Measurements from ENCODE around the gene ZMIZ1.

DNA sequence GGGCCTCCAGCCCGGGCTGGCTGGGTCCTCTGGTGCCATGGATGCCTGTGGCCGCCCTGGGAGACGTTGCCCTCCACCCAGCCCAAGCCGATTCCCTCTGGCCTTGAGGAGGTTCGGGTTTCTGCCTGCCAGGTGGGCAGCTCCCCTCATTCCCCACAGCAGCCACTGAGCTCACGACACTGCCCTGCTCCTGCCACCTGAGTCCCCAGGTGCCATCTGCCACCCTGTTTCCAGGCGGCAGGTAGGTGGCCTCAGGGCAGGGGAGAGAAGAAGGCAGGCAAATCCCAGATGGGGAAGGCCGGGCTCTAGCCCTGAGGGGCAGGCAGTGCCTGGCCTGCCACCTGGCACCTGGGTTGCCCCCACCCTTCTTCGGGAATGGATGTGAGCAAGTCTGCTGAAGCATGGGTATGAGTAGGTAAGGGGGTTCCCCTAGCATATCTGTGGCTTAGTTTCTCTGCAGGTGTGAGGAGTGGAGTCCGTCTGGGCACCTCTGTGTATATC, 186.3 kb downstream of the ZMIZ1 start:
- TF ChIP-seq, protein P1, sequence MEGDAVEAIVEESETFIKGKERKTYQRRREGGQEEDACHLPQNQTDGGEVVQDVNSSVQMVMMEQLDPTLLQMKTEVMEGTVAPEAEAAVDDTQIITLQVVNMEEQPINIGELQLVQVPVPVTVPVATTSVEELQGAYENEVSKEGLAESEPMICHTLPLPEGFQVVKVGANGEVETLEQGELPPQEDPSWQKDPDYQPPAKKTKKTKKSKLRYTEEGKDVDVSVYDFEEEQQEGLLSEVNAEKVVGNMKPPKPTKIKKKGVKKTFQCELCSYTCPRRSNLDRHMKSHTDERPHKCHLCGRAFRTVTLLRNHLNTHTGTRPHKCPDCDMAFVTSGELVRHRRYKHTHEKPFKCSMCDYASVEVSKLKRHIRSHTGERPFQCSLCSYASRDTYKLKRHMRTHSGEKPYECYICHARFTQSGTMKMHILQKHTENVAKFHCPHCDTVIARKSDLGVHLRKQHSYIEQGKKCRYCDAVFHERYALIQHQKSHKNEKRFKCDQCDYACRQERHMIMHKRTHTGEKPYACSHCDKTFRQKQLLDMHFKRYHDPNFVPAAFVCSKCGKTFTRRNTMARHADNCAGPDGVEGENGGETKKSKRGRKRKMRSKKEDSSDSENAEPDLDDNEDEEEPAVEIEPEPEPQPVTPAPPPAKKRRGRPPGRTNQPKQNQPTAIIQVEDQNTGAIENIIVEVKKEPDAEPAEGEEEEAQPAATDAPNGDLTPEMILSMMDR (conservative IDR thresholded peaks at IDR 0.05; ENCODE audit: low read length) = no peak
- TF ChIP-seq EZH2phosphoT487 (IDR thresholded peaks at IDR 0.05; ENCODE audit: borderline replicate concordance) = no peak

Data from Loucy (cell line).